MM.1S (cell line): ENCODE measurements around the gene SNX19.

Experiments
- DNase-seq: peaks from one replicate; pipeline ENCODE4 v3.0.0-alpha.2; 2015
- H2AFZ ChIP-seq: fragments of 300-600 bp; sonication (generic); 2 replicates; pipeline ENCODE4 v1.6.0; 2016; ENCODE audit warnings: antibody characterized with exemption, low read length
- H3F3A ChIP-seq: fragments of 300-600 bp; sonication (generic); 2 replicates; pipeline ENCODE4 v1.6.1; 2016; ENCODE audit warnings: mild to moderate bottlenecking, antibody characterized with exemption, low read length, moderate library complexity, mixed read lengths; ENCODE audit not compliant: insufficient read depth
- H3K27ac ChIP-seq: fragments of 300-600 bp; sonication (generic); 2 replicates; pipeline ENCODE4 v1.5.1; 2016; ENCODE audit warnings: mild to moderate bottlenecking, low read length
- H3K27me3 ChIP-seq: fragments of 300-600 bp; sonication (generic); replicated peaks from 2 replicates; pipeline ENCODE4 v1.6.0; 2016; ENCODE audit warnings: low read length; ENCODE audit not compliant: insufficient read depth
- H3K36me3 ChIP-seq: fragments of 300-600 bp; sonication (generic); replicated peaks from 2 replicates; pipeline ENCODE4 v1.6.1; 2016; ENCODE audit warnings: mild to moderate bottlenecking, low read length, mixed read lengths; ENCODE audit not compliant: insufficient read depth
- H3K4me1 ChIP-seq: fragments of 300-600 bp; sonication (generic); 2 replicates; pipeline ENCODE4 v1.6.1; 2016; ENCODE audit warnings: low read length, mixed read lengths
- H3K4me2 ChIP-seq: fragments of 300-600 bp; sonication (generic); 2 replicates; pipeline ENCODE4 v1.6.0; 2016; ENCODE audit warnings: low read depth, low read length
- H3K4me3 ChIP-seq: fragments of 300-600 bp; sonication (generic); 2 replicates; pipeline ENCODE4 v1.5.1; 2016; ENCODE audit warnings: low read length, mixed read lengths
- H3K79me2 ChIP-seq: fragments of 300-600 bp; sonication (generic); 2 replicates; pipeline ENCODE4 v1.6.1; 2016; ENCODE audit warnings: mixed run types, low read length, mixed read lengths
- H3K9ac ChIP-seq: fragments of 300-600 bp; sonication (generic); 2 replicates; pipeline ENCODE4 v1.6.1; 2016; ENCODE audit warnings: low read length, mixed read lengths
- H3K9me2 ChIP-seq: fragments of 300-600 bp; sonication (generic); replicated peaks from 2 replicates; pipeline ENCODE4 v1.6.1; 2016; ENCODE audit warnings: mild to moderate bottlenecking, low read length, mixed read lengths; ENCODE audit not compliant: insufficient read depth
- H3K9me3 ChIP-seq: fragments of 300-600 bp; sonication (generic); replicated peaks from 2 replicates; pipeline ENCODE4 v1.6.1; 2016; ENCODE audit warnings: mild to moderate bottlenecking, low read length, mixed read lengths; ENCODE audit not compliant: insufficient read depth
- H4K20me1 ChIP-seq: fragments of 300-600 bp; sonication (generic); 2 replicates; pipeline ENCODE4 v1.6.1; 2016; ENCODE audit warnings: mild to moderate bottlenecking, low read length, moderate library complexity, mixed read lengths; ENCODE audit not compliant: insufficient read depth
- CTCF ChIP-seq: fragments of 300-600 bp; sonication (generic); IDR thresholded peaks from 2 replicates; pipeline ENCODE4 v1.5.1; 2016; ENCODE audit warnings: antibody characterized with exemption, low read length, mixed read lengths
- EZH2 ChIP-seq: fragments of 300-600 bp; sonication (generic); optimal IDR thresholded peaks from 2 replicates; pipeline ENCODE3; 2017; ENCODE audit warnings: low read depth, mild to moderate bottlenecking, antibody characterized with exemption, low read length, mixed read lengths
- EZH2phosphoT487 ChIP-seq: fragments of 300-600 bp; sonication (generic); IDR thresholded peaks from 2 replicates; pipeline ENCODE4 v1.6.1; 2018; ENCODE audit warnings: antibody characterized with exemption, low read length

SNX19 gene

GRCh38 chr11:130848361-130849214, 67.7 kb downstream of the SNX19 start:
- Histone ChIP-seq H2AFZ (peak overlapping the region; percentile 42; the same call in 1 of the 2 replicates), H3F3A (peaks cover 42% of the 10 kb centered on the region), H3K9me2 (no peaks in the 10 kb centered on the region), H3K27me3 (no peaks in the 10 kb centered on the region), H3K36me3 (no peaks in the 10 kb centered on the region), H3K4me1 (peaks cover 45% of the 10 kb centered on the region), H3K4me2 (peak overlapping the region; percentile 95), H3K27ac (peak overlapping the region; percentile 98), H3K9me3 (no peaks in the 10 kb centered on the region), H3K4me3 (peak overlapping the region; percentile 55), H4K20me1 (no peaks in the 10 kb centered on the region), H3K9ac (peak overlapping the region; percentile 82), H3K79me2 (no peaks in the 10 kb centered on the region)
- DNase-seq = peak; percentile 83
- TF ChIP-seq CTCF (0 out of 2 replicates have a peak, but pooled peaks have one; percentile 15), EZH2 (no peak), EZH2phosphoT487 (no peak)

GRCh38 chr11:130847517-130847916, 68.8 kb downstream of the SNX19 start:
- Histone ChIP-seq H3K9me2 (no peaks in the 10 kb centered on the region), H3K4me3 (peak overlapping the region; percentile 55), H3K27me3 (no peaks in the 10 kb centered on the region), H3F3A (peaks cover 42% of the 10 kb centered on the region), H3K27ac (peak overlapping the region; percentile 98), H3K36me3 (no peaks in the 10 kb centered on the region), H3K4me1 (peaks cover 45% of the 10 kb centered on the region), H3K9me3 (no peaks in the 10 kb centered on the region), H4K20me1 (no peaks in the 10 kb centered on the region), H3K79me2 (no peaks in the 10 kb centered on the region), H3K4me2 (peak overlapping the region; percentile 95), H2AFZ (no peak overlapping the region), H3K9ac (peak overlapping the region; percentile 82)
- TF ChIP-seq EZH2 = no peak
- TF ChIP-seq EZH2phosphoT487 = no peak
- no peak for TF ChIP-seq CTCF
- peak; percentile 90 for DNase-seq

GRCh38 chr11:130846606-130847005, 69.7 kb downstream of the SNX19 start:
- peaks cover 42% of the 10 kb centered on the region for H3F3A ChIP-seq
- H3K36me3 ChIP-seq = no peaks in the 10 kb centered on the region
- no peaks in the 10 kb centered on the region for H3K79me2 ChIP-seq
- H3K27me3 ChIP-seq = no peaks in the 10 kb centered on the region
- no peaks in the 10 kb centered on the region for H4K20me1 ChIP-seq
- no peaks in the 10 kb centered on the region for H3K9me3 ChIP-seq
- H3K4me1 ChIP-seq = peaks cover 45% of the 10 kb centered on the region
- no peak for TF ChIP-seq CTCF
- TF ChIP-seq EZH2 = no peak
- no peak for TF ChIP-seq EZH2phosphoT487
- H3K4me3 ChIP-seq = peak overlapping the region; percentile 55
- peak; percentile 79 for DNase-seq
- peak overlapping the region; percentile 95 for H3K4me2 ChIP-seq
- peak overlapping the region; percentile 82 for H3K9ac ChIP-seq
- peak overlapping the region; percentile 98 for H3K27ac ChIP-seq
- no peak overlapping the region for H2AFZ ChIP-seq
- H3K9me2 ChIP-seq = no peaks in the 10 kb centered on the region
